ENCODE data around the gene HMGN5.

Gene HMGN5, protein sequence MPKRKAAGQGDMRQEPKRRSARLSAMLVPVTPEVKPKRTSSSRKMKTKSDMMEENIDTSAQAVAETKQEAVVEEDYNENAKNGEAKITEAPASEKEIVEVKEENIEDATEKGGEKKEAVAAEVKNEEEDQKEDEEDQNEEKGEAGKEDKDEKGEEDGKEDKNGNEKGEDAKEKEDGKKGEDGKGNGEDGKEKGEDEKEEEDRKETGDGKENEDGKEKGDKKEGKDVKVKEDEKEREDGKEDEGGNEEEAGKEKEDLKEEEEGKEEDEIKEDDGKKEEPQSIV

DNA sequence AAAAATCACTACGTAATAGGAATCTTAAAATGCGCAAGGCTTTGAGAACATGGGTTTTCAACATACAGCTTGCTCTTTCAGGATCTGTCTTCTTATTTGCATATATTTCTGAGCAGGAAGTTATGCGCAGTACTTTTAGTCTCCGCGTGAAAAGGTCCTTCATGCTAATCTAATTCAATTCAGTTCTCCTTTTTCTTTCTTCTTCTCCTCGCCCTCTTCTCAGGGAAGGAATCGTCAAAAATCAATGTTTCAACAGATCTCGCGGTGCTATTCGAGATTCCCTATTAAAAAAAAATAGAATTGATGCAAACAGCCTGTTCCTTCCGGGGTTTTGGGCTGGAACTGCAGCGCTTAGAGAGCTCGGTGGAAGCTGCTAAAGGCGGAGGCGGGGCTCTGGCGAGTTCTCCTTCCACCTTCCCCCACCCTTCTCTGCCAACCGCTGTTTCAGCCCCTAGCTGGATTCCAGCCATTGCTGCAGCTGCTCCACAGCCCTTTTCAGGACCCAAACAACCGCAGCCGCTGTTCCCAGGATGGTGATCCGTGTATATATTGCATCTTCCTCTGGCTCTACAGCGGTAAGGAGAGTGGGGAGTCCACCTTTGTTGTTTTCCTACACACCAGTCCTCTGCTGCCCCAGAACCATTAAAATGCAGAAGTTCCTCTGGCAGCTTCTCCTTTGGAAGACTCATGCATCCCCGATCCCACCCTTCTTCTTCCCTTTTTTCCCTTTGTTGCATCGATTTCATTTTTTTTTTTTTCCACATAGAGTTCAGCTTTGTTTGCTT lies at the start of gene HMGN5, which contains the start of gene SH3BGRL:
TSS of gene HMGN5 (minus strand) at position 243 of the 785 bp plus-strand sequence. CDS start 80,364 bp downstream, outside the sequence.
TSS of gene SH3BGRL (plus strand) at position 432 of the 785 bp plus-strand sequence. CDS start at position 531, 99 bp downstream.
- DNase-seq (ENCODE audit: low read depth in 2 of 2) = peak; percentile 29 to 50

GRCh38 chrX:81241753-81242152 lies 40.0 kb upstream of the HMGN5 start:
- DNase-seq (ENCODE audit: low read depth in 2 of 2) = no peak

DNA sequence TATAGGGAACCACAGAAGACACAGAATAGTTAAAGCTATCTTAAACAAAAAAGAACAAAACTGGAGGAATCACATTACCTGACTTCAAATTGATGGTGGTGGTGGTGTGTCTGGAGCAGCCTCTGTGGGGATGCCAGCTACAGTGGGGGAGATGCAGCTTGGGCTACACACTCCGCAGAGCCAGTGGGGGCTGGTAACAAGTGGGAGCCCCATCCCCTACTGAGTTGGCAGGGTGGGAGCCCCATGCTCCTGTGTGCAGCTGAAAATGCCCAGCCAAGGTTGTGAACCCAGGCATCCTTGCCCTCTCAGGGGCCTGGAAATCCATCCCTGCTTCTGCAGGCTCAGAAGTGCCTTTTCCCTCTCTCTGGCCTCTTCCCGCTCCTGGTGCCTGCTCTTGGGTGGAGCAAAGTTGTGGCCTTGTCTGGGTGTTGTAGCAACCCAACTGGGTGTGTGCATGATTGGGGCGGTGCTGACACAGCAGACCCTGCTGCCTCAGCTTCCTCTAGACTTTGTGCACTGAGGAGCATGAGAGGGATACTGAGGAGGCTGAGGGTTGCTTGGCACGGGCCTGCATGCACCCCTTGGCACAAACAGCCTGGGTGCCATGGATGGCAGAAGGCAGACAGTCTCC lies 39.1 kb upstream of the HMGN5 start:
- DNase-seq (ENCODE audit: low read depth in 2 of 2) = no peak

DNA sequence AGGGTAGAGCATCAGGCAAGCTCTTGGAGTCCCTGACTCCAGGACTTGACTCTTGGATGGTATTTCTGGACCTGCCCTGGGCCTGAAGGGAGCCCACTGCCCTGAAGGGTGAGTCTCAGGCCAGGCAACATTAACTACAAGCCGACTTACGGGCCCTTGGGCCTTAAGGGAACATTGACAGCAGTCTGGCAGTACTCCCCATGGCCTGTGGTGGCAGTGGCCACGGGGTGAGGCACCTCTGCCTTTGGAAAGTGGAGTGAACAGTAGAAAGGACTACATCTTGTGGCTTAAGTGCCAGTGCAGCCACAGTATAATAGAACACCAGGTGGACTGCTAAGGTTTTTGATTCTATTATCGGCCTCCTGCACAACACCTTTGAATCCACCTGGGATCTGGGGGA lies 36.5 kb upstream of the HMGN5 start:
- DNase-seq (ENCODE audit: low read depth in 2 of 2) = no peak

GRCh38 chrX:81237516-81237915 lies 35.8 kb upstream of the HMGN5 start:
- no peak for DNase-seq (ENCODE audit: low read depth in 2 of 2)

GRCh38 chrX:81232218-81232617 lies 30.5 kb upstream of the HMGN5 start:
- no peak for DNase-seq (ENCODE audit: low read depth in 2 of 2)

- DNase-seq (ENCODE audit: low read depth in 2 of 2) = no peak
These were observed 29.8 kb upstream of the HMGN5 start for GRCh38 chrX:81231476-81231875.

DNA sequence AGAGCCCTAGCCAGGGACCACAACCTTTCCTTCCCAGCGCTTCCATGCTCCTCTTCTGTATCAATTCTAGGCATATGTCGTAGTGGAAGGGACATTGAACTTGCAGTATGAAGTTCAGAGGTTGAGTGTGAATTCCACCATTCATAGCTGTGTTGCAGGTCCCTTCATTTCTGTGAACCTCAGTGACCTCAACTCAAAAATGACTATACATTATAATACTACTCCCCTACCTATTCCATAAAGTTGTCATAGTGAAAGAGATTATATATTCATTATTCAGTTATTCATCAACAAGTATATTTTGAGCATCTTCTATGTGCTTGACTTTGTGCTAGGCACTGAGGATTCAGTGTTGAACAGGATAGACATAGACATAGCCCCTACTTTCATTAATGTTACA lies 28.2 kb upstream of the HMGN5 start:
- DNase-seq (ENCODE audit: low read depth in 2 of 2) = no peak

GRCh38 chrX:81229229-81229628 lies 27.5 kb upstream of the HMGN5 start:
- DNase-seq (ENCODE audit: low read depth in 2 of 2) = no peak

- no peak for DNase-seq (ENCODE audit: low read depth in 2 of 2)
These were observed 14.0 kb upstream of the HMGN5 start for GRCh38 chrX:81215685-81216084.

- DNase-seq (ENCODE audit: low read depth in 2 of 2) = no peak
These were observed 7.2 kb upstream of the HMGN5 start for GRCh38 chrX:81208916-81209315.

GRCh38 chrX:81206476-81206875 lies 4.8 kb upstream of the HMGN5 start:
- no peak for DNase-seq (ENCODE audit: low read depth in 2 of 2)

DNA sequence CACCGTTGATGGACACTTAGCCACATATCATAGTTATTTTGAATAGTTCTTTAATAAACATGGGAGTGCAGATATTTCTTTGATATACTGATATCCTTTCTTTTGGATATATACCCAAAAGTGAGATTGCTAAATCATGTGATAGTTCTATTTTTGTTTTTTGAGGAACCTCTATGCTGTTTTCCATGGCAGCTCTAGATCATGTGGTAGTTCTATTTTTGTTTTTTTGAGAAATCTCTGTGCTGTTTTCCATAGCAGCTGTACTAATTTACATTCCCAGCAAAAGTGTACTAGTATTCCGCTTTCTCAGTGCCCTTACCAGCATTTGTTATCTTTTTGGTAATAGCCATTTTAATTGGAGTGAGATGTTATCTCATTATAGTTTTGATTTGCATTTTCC lies 3.8 kb upstream of the HMGN5 start:
- no peak for DNase-seq (ENCODE audit: low read depth in 2 of 2)

- DNase-seq (ENCODE audit: low read depth in 2 of 2) = no peak
These were observed 1.2 kb upstream of the HMGN5 start for GRCh38 chrX:81202943-81203342.

DNA sequence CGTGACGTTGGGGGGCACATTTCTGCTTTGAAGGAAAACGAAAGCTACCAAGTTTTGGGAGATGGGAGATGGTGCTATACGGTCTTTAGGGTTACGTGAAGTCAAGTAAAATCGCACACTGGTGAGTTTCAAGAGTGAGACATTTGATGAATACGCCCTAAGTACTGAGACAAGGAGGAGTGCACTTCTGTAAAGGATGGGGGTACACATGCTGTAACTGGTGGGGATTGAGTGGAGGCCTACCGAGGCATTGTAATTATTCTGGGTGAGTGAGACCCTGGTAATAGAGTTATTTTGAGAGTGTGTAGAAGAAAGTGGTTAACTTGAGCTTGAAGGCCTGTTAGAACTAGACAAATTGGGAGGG lies 725 bp upstream of the HMGN5 start:
- no peak for DNase-seq (ENCODE audit: low read depth in 2 of 2)

DNA sequence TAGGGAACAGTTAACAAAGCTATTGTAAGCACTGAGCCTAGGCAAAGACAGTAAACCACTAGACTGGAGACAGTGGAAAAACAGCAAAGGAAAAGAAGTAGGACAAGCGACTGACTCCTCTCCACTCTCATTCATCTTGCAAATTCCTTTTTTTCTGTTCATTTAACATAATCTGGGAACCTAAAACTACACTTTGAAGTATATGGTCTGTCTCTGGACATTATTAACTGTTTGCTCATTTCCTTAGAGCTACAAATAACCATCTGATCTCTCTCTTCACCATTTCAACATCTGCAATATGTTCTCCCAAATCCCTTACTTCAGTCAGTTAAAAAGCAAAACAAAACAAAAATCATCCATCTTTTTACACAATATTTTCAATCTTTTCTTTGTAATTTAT lies 642 bp downstream of the HMGN5 start:
- DNase-seq (ENCODE audit: low read depth in 2 of 2) = no peak

GRCh38 chrX:81195712-81196111 lies 6.0 kb downstream of the HMGN5 start:
- DNase-seq (ENCODE audit: low read depth in 2 of 2) = peak; percentile 24 to 30

DNA sequence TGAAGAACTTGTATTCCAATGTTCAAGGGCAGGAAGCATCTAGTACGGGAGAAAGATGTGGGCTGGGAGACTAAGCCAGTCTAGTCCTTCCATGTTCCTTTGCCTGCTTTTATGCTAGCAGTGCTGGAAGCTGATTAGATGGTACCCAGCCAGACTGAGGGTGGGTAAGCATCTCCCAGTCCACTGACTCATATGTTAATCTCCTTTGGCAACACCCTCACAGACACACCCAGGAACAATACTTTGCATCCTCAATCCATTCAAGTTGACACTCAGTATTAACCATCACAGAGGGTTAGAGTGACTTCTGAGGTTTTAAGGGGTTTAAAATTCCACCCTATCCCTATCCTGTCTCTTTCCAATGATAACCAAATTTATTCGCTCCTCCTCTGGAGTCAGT lies 6.5 kb downstream of the HMGN5 start:
- no peak for DNase-seq (ENCODE audit: low read depth in 2 of 2)

DNA sequence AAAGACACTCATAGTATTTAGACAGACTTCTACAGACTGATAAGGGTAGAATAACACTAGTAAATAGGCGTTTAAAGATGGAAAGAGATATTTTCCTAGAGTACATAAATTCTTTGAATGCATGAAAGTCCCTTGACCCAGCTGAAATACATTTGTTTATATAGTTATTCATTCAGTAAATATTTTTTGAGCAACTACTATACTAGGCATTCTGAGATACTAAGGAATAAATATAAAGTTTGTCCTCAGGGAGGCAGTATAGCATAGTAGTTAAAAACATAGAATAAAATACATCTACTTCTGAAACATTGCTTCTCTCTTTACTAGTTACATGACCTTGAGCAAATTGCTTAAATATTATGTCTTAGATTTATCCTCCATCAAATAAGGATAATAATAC lies 27.4 kb downstream of the HMGN5 start:
- no peak for DNase-seq (ENCODE audit: low read depth in 2 of 2)

DNA sequence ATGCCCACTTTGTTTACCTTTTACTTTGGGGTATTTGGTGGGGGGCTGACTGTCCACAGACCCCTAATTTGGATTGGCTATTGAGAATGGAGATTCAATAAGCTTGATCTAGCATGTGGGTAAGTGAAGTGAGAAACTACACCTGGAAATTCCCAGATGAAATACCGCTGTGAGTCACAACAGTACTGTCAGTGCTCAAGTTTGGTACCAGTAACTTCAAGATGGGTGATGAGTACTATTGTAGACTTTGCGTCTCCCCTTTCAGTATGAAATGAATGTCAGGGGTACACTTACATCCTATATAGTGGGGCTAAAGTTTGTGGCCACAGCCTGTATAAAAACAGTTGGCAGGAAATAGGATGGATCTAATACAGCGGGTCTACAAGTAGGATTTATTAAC lies 33.3 kb downstream of the HMGN5 start:
- DNase-seq (ENCODE audit: low read depth in 2 of 2) = no peak

DNA sequence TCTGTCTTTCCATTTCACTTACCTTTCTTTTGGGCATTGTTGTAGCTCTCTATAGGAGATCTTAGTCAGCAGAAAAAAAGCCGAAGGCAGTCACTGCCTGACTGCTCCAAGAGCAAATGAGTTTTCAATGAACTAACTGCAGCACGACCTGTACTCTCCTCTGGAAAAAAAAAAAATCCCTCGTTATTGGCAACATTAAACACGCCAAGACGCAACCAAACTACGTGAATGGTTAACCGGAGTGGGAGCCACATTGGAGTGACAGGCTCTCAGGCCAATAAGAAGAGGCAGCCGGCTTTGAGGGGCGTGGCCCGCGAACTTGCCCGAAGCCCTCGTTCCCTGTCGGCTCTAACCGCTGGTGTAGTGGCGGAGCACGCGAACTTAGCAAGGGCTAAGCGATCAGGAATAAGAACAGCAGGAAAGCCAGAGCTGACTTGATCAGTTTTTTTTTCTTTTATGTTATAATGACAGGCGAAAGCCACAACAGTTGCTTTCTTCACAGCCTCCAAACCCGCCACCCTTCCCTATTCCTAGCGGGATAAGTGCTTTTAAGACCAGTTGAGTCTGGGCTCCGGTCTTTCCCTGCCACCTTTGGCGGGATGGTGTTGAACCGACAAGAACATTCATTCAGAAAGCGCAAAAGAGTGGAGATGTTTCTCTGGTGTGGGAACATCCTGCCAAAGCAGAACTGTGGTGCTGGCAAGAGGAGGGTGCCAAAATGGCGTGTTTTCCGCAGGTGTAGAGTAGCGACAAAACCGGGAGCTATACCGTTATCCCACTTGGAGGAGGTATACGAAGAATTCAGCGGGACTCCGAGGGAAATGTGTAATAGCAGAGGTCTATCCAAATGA lies 80.0 kb downstream of the HMGN5 start:
- peak; percentile 72 to 75 for DNase-seq (ENCODE audit: low read depth in 2 of 2)

- DNase-seq (ENCODE audit: low read depth in 2 of 2) = peak; percentile 12 to 15
These were observed 80.8 kb downstream of the HMGN5 start for GRCh38 chrX:81120936-81121371.
